HUES48 (cell line): ENCODE results near the gene GBP5.
"Not testable (repeated sequence)": the region's sequence is repeated elsewhere in the genome, so short reads cannot be mapped to it uniquely, and the experiment has no call there.

ENCODE experiments used
- H3K27ac ChIP-seq: one replicate; pipeline ENCODE4 v1.7.0; 2013; ENCODE audit warnings: low read depth, low read length, inconsistent platforms
- H3K27me3 ChIP-seq: 2 replicates; pipeline ENCODE4 v1.6.1; 2013; ENCODE audit warnings: mild to moderate bottlenecking, low read length; ENCODE audit not compliant: control insufficient read depth, insufficient read depth
- H3K36me3 ChIP-seq: 2 replicates; pipeline ENCODE4 v1.6.1; 2013; ENCODE audit warnings: low read length; ENCODE audit not compliant: control insufficient read depth, insufficient read depth
- H3K4me1 ChIP-seq: 2 replicates; pipeline ENCODE4 v1.6.1; 2013; ENCODE audit warnings: mild to moderate bottlenecking, low read length; ENCODE audit not compliant: control insufficient read depth, insufficient read depth
- H3K4me3 ChIP-seq: 2 replicates; pipeline ENCODE4 v1.5.1; 2013; ENCODE audit warnings: mild to moderate bottlenecking, low read depth, low read length
- H3K9ac ChIP-seq: 2 replicates; pipeline ENCODE4 v1.6.1; 2013; ENCODE audit warnings: mild to moderate bottlenecking, low read depth, low read length, moderate library complexity
- H3K9me3 ChIP-seq: 2 replicates; pipeline ENCODE4 v1.6.1; 2013; ENCODE audit warnings: low read length; ENCODE audit not compliant: control insufficient read depth, insufficient read depth

GBP5 gene

DNA sequence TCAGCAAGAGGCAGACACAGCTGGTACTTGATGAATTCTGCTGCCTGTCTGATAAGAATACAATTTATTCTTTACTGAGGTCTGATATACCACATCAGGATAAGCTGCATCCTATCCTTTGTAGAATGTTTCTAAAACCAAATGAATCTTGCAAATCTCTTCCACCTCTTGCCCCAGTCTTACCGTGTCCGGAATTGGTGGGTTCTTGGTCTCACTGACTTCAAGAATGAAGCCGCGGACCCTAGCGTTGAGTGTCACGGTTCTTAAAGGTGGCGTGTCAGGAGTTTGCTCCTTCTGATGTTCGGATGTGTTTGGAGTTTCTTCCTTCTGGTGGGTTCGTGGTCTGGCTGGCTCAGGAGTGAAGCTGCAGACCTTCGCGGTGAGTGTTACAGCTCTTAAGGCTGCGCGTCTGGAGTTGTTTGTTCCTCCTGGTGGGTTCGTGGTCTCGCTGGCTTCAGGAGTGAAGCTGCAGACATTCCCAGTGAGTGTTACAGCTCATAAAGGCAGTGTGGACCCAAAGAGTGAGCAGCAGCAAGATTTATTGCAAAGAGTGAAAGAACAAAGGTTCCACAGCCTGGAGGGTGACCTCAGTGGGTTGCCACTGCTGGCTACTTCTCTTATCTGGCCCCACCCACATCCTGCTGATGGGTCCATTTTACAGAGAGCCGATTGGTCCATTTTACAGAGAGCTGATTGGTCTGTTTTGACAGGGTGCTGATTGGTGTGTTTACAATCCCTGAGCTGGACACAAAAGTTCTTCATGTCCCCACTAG lies at the start of gene GBP5:
Gene GBP5 (minus strand): TSS at position 592 of the 773 bp plus-strand sequence. CDS start 3,305 bp downstream, outside the sequence.
- H3K9ac ChIP-seq, H3K4me1 ChIP-seq, H3K9me3 ChIP-seq, H3K27me3 ChIP-seq, H3K27ac ChIP-seq, H3K4me3 ChIP-seq, H3K36me3 ChIP-seq: not testable (repeated sequence)

DNA sequence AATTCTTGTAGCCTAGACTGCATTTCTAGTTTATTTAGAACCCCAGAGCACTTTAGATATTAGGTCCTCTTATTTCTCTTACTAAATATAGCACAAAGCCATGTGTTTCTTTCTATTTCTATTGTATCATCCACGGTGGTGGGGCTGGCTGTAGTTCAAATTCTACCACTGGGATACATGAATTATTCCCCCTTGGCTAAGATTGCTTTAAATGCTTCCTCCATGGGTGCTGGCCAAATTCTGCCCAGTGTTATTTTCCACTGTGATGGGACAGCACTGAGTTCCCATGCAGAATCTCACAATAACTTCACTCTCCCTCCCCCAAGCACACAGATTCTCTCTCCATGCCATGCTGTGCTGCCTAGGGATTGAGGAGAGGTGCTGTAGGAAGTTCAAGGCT lies 49.7 kb upstream of the GBP5 start:
- Histone ChIP-seq H3K4me3 (no peak overlapping the region), H3K36me3 (no peaks in the 10 kb centered on the region), H3K27me3 (no peaks in the 10 kb centered on the region), H3K9ac (no peak overlapping the region), H3K9me3 (peaks cover 11% of the 10 kb centered on the region), H3K27ac (no peak overlapping the region), H3K4me1 (peaks cover 19% of the 10 kb centered on the region)

DNA sequence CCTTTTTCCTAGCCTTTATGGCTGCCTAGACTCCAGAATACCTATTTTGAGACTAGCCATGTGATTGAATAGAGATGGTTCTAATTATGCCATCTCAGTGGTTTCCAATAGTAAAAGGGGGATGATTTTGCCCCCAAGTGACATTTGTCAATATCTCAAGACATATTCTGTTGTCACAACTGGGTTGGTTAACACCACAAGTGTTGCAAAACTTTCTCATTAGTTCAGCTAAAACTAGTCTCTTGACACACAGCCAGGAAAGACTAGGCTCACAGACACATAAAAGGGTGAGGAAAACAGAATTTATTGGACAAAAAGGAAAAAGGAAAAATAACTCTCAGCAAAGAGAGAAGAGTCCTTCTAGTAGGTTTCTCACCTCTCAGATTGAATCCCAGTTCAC lies 39.9 kb upstream of the GBP5 start:
- Histone ChIP-seq H3K4me3 (no peak overlapping the region), H3K27me3 (no peaks in the 10 kb centered on the region), H3K4me1 (peaks cover 3% of the 10 kb centered on the region; the same call in 1 of the 2 replicates), H3K27ac (no peak overlapping the region), H3K9ac (no peak overlapping the region), H3K9me3 (peaks cover 6% of the 10 kb centered on the region; the same call in 1 of the 2 replicates), H3K36me3 (no peaks in the 10 kb centered on the region)

DNA sequence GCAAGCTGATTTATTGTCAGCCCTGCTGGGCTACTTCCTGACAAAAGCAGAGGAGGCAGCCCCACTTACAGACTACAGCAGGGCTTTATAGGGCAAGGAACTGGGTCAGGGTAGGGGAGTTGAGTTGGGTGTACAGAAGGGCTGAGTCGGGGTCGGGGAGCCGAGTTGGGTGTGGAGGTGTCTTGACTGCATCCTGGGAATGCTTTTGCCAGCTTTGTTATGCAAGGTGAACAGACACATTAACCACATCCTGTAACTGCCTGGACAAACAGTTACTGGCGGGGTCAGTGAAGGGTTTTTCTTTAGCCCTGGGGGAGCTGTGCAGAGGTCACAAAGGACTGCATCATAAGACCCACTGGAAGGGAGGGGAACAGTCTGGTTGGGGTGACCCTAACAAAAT lies 39.1 kb upstream of the GBP5 start:
- H3K9ac ChIP-seq: no peak overlapping the region
- H3K27me3 ChIP-seq: no peaks in the 10 kb centered on the region
- no peaks in the 10 kb centered on the region for H3K36me3 ChIP-seq
- no peak overlapping the region for H3K4me3 ChIP-seq
- peaks cover 3% of the 10 kb centered on the region; the same call in 1 of the 2 replicates for H3K4me1 ChIP-seq
- no peak overlapping the region for H3K27ac ChIP-seq
- H3K9me3 ChIP-seq: peaks cover 6% of the 10 kb centered on the region; the same call in 1 of the 2 replicates

DNA sequence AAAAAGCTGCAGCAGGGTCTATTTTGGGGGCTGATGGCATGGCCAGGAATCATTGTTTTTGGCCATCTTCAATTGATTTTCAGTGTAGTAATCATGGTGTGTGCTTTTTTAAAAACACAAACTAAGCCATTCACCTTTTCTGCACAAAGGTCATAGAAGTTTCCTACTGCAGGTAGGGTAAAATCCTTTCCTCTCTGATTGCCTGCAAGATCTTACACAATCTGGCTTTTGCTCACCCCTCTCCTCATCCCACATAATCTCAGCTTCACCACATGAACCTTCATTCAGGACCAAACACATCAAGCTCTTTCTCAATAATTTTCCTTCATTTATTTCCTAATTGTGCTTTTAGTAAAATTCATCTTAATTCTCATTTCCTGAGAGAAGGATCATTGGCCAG lies 38.3 kb upstream of the GBP5 start:
- Histone ChIP-seq H3K9me3 (0 out of 2 replicates have a peak, but pooled peaks cover under 1% of the 10 kb centered on the region), H3K36me3 (no peaks in the 10 kb centered on the region), H3K9ac (no peak overlapping the region), H3K4me1 (peaks cover 3% of the 10 kb centered on the region; the same call in 1 of the 2 replicates), H3K27ac (no peak overlapping the region), H3K4me3 (no peak overlapping the region), H3K27me3 (no peaks in the 10 kb centered on the region)

GRCh38 chr1:89310505-89310904 lies 37.8 kb upstream of the GBP5 start:
- no peaks in the 10 kb centered on the region for H3K9me3 ChIP-seq
- no peak overlapping the region for H3K4me3 ChIP-seq
- H3K27me3 ChIP-seq: no peaks in the 10 kb centered on the region
- no peak overlapping the region for H3K9ac ChIP-seq
- no peaks in the 10 kb centered on the region for H3K36me3 ChIP-seq
- H3K27ac ChIP-seq: no peak overlapping the region
- H3K4me1 ChIP-seq: peaks cover 3% of the 10 kb centered on the region; the same call in 1 of the 2 replicates

- H3K27me3 ChIP-seq: no peaks in the 10 kb centered on the region
- H3K27ac ChIP-seq: no peak overlapping the region
- no peak overlapping the region for H3K9ac ChIP-seq
- no peak overlapping the region for H3K4me3 ChIP-seq
- H3K4me1 ChIP-seq: peaks cover 3% of the 10 kb centered on the region; the same call in 1 of the 2 replicates
- H3K36me3 ChIP-seq: no peaks in the 10 kb centered on the region
- H3K9me3 ChIP-seq: no peaks in the 10 kb centered on the region
These were observed 37.2 kb upstream of the GBP5 start for GRCh38 chr1:89309828-89310227.

GRCh38 chr1:89306273-89306672 lies 33.6 kb upstream of the GBP5 start:
- H3K9ac ChIP-seq: no peak overlapping the region
- H3K27me3 ChIP-seq: no peaks in the 10 kb centered on the region
- no peak overlapping the region for H3K27ac ChIP-seq
- no peaks in the 10 kb centered on the region for H3K36me3 ChIP-seq
- peaks cover 5% of the 10 kb centered on the region for H3K9me3 ChIP-seq
- H3K4me1 ChIP-seq: peaks cover 3% of the 10 kb centered on the region; the same call in 1 of the 2 replicates
- H3K4me3 ChIP-seq: no peak overlapping the region

- H3K9me3 ChIP-seq: peaks cover 5% of the 10 kb centered on the region
- H3K9ac ChIP-seq: no peak overlapping the region
- H3K4me1 ChIP-seq: peaks cover under 1% of the 10 kb centered on the region; the same call in 1 of the 2 replicates
- no peak overlapping the region for H3K27ac ChIP-seq
- H3K4me3 ChIP-seq: no peak overlapping the region
- H3K27me3 ChIP-seq: no peaks in the 10 kb centered on the region
- H3K36me3 ChIP-seq: no peaks in the 10 kb centered on the region
These were observed 32.8 kb upstream of the GBP5 start for GRCh38 chr1:89305493-89305892.

DNA sequence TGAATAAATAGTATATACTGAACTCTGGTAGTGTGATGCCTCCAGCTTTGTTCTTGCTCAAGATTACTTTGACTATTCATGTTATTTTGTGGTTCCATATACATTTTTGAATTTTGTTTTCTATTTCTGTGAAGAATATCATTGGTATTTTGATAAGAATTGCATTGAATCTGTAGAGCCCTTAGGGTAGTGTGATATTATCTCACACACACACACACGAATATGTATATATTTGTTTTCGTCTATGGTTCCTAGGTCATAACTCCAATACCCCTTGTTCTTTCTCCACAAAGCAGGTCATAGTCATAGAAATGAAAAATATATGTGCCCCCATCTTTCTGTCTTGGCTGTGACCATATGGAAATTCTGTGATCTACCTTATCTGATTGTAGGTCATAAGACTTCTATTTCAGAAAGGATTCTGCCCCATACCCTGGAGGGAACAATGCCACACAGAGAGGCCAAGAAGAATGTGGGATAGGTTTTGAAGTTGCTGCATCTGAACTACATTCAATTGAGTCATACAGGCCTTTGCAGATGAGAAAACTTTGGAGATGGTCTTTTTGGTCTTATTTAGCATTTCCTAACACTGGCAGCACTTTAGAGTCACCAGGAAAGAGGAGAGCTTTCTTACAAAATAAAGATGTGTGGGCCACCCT lies 32.0 kb upstream of the GBP5 start:
- H3K27ac ChIP-seq: no peak overlapping the region
- H3K4me1 ChIP-seq: no peaks in the 10 kb centered on the region
- H3K36me3 ChIP-seq: no peaks in the 10 kb centered on the region
- H3K9me3 ChIP-seq: peaks cover 5% of the 10 kb centered on the region
- no peak overlapping the region for H3K4me3 ChIP-seq
- H3K9ac ChIP-seq: no peak overlapping the region
- no peaks in the 10 kb centered on the region for H3K27me3 ChIP-seq

- Histone ChIP-seq H3K9ac (no peak overlapping the region), H3K27ac (no peak overlapping the region), H3K36me3 (no peaks in the 10 kb centered on the region), H3K4me3 (no peak overlapping the region), H3K4me1 (no peaks in the 10 kb centered on the region), H3K27me3 (no peaks in the 10 kb centered on the region), H3K9me3 (peaks cover 5% of the 10 kb centered on the region)
These were observed 30.2 kb upstream of the GBP5 start for GRCh38 chr1:89302697-89303332.
